Activated T-helper 1 cell treated with anti-CD3 and anti-CD28 coated beads, Interleukin-12 subunit alpha, Interleukin-12 subunit beta, Interleukin-2, Interleukin-4 antibody, amounts not matched to agents 30 ng/mL and 10 ng/mL and 1 ng/mL, durations not matched to agents 14 hours and 24 hours and 36 hours (primary cell): ENCODE measurements around the gene GLYR1. TPM values are rescaled to one million over a fixed set of nuclear protein-coding genes. Genes with fewer than 3 reads are reported as not detected.

Experiments
- DNase-seq: peaks from one replicate; pipeline ENCODE4 v3.0.0; 2021; ENCODE audit warnings: low spot score
- H3K27ac Mint-ChIP-seq: one replicate; pipeline ENCODE4 v1.8.0; 2021; ENCODE audit warnings: mild to moderate bottlenecking, mixed read lengths
- H3K27me3 Mint-ChIP-seq: one replicate; pipeline ENCODE4 v1.8.0; 2022; ENCODE audit warnings: mild to moderate bottlenecking, moderate library complexity, mixed read lengths; ENCODE audit not compliant: insufficient read depth
- H3K36me3 Mint-ChIP-seq: one replicate; pipeline ENCODE4 v1.8.0; 2021; ENCODE audit warnings: low read depth, mixed read lengths
- H3K4me1 Mint-ChIP-seq: one replicate; pipeline ENCODE4 v1.8.0; 2021; ENCODE audit warnings: low read depth, mixed read lengths
- H3K4me3 Mint-ChIP-seq: one replicate; pipeline ENCODE4 v1.8.0; 2021; ENCODE audit warnings: mild to moderate bottlenecking, moderate library complexity, mixed read lengths
- H3K9me3 Mint-ChIP-seq: one replicate; pipeline ENCODE4 v1.8.0; 2021; ENCODE audit warnings: mixed read lengths
- intact Hi-C: fragments of 100-400 bp; cut with micrococcal nuclease; formaldehyde crosslinking; loops from one replicate; pipeline ENCODE4 v1.15.1; 2024
- total RNA-seq: library from RNA; stranded (reverse); gene quantifications from 2 replicates; pipeline ENCODE4 v1.2.3, GENCODE V29; 2022

The GLYR1 gene
- total RNA-seq, 1 donor from 2014 or later, result 120 TPM

- Mint-ChIP-seq H3K4me1 (peaks cover 13% of the 10 kb centered on the region), H3K27me3 (no peaks in the 10 kb centered on the region), H3K27ac (no peak overlapping the region), H3K4me3 (no peak overlapping the region), H3K36me3 (peaks cover 44% of the 10 kb centered on the region), H3K9me3 (no peaks in the 10 kb centered on the region)
- DNase-seq, result no peak
- intact Hi-C loops, result no loop called here
Observed at GRCh38 chr16:4871071-4871470, 24.0 kb upstream of the GLYR1 start.

DNA sequence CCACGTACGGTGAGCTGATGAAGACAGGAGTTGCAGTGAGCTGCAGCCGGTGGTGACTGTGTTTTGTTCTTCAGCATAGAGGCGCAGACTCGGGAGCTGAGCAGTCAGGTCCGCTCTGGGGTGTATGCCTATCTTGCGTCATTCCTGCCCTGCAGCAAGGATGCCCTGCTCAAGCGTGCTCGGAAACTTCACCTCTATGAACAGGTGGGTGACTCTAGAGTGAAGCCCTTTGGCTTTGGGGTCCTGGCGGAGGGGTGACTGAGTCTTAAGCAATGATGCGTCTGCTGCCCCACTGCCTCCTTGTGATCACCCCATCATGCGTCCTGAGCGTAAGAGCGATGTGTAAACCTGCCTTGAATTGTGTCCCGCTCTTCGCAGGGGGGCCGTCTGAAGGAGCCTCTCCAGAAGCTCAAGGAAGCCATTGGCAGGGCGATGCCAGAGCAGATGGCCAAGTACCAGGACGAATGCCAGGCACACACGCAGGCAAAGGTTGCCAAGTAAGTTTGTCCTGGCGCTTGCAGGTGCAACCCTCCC lies 23.1 kb upstream of the GLYR1 start:
- peaks cover 40% of the 10 kb centered on the region for H3K36me3 Mint-ChIP-seq
- no peaks in the 10 kb centered on the region for H3K9me3 Mint-ChIP-seq
- no peaks in the 10 kb centered on the region for H3K27me3 Mint-ChIP-seq
- H3K4me1 Mint-ChIP-seq, result peaks cover 13% of the 10 kb centered on the region
- intact Hi-C loops, result no loop called here
- no peak overlapping the region for H3K27ac Mint-ChIP-seq
- H3K4me3 Mint-ChIP-seq, result no peak overlapping the region
- DNase-seq, result no peak

GRCh38 chr16:4869147-4869805 lies 22.2 kb upstream of the GLYR1 start:
- Mint-ChIP-seq H3K4me1 (peaks cover 13% of the 10 kb centered on the region), H3K4me3 (no peak overlapping the region), H3K9me3 (no peaks in the 10 kb centered on the region), H3K36me3 (peaks cover 36% of the 10 kb centered on the region), H3K27ac (no peak overlapping the region), H3K27me3 (no peaks in the 10 kb centered on the region)
- DNase-seq, result no peak
- intact Hi-C loops, result no loop called here

DNA sequence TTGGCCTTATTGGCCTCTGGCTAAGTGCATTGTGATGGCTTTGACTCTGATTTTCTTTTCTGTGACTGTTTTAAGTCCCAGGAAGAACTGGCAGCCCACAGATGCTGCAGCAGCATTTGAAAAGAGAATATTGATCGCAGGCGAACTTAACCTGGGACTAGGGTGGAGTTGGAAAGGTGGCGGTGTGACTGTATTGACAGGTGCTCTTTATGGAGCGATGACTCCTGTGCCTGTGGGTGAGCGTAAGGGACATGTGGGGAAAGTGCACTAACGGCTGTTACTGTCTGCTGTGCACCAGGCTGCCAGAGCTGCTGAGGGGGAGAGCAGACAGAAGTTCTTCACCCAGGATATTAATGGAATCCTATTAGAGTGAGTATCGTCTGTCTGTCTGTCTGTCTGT lies 21.4 kb upstream of the GLYR1 start:
- Mint-ChIP-seq H3K9me3 (no peaks in the 10 kb centered on the region), H3K4me3 (no peak overlapping the region), H3K36me3 (peaks cover 36% of the 10 kb centered on the region), H3K4me1 (peaks cover 13% of the 10 kb centered on the region), H3K27ac (no peak overlapping the region), H3K27me3 (no peaks in the 10 kb centered on the region)
- intact Hi-C loops, result no loop called here
- no peak for DNase-seq

DNA sequence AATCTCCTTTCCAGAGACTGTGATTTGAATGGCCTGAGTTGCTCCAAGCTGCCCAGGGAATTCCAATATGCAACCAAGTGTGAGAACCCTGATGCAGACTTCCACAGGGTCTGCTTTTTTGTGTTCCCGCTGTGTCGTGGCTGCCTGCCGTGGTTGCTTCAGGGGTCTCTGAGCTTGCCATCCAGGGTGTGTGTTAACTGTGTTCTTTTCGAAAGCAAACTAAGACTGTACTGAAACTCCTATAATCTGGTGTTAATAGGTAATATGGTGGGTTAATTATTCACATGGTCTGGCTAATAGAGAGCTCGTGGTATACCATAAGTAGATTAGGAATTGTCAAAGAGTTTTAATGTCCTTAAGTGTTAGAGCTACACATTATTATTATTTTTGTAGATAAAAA lies 20.9 kb upstream of the GLYR1 start:
- intact Hi-C loops, result no loop called here
- H3K9me3 Mint-ChIP-seq, result no peaks in the 10 kb centered on the region
- no peak overlapping the region for H3K27ac Mint-ChIP-seq
- peaks cover 33% of the 10 kb centered on the region for H3K36me3 Mint-ChIP-seq
- H3K27me3 Mint-ChIP-seq, result no peaks in the 10 kb centered on the region
- H3K4me3 Mint-ChIP-seq, result no peak overlapping the region
- peaks cover 13% of the 10 kb centered on the region for H3K4me1 Mint-ChIP-seq
- DNase-seq, result no peak

GRCh38 chr16:4866586-4866985 lies 19.5 kb upstream of the GLYR1 start:
- no peaks in the 10 kb centered on the region for H3K27me3 Mint-ChIP-seq
- H3K27ac Mint-ChIP-seq, result no peak overlapping the region
- peaks cover 30% of the 10 kb centered on the region for H3K36me3 Mint-ChIP-seq
- H3K4me3 Mint-ChIP-seq, result no peak overlapping the region
- no peaks in the 10 kb centered on the region for H3K9me3 Mint-ChIP-seq
- H3K4me1 Mint-ChIP-seq, result peaks cover 19% of the 10 kb centered on the region
- DNase-seq, result no peak
- intact Hi-C loops, result no loop called here

GRCh38 chr16:4865231-4865860 lies 18.3 kb upstream of the GLYR1 start:
- intact Hi-C loops, result no loop called here
- peaks cover 19% of the 10 kb centered on the region for H3K4me1 Mint-ChIP-seq
- no peak for DNase-seq
- peak overlapping the region; percentile 12 for H3K27ac Mint-ChIP-seq
- no peak overlapping the region for H3K4me3 Mint-ChIP-seq
- peaks cover 30% of the 10 kb centered on the region for H3K36me3 Mint-ChIP-seq
- H3K9me3 Mint-ChIP-seq, result no peaks in the 10 kb centered on the region
- no peaks in the 10 kb centered on the region for H3K27me3 Mint-ChIP-seq

DNA sequence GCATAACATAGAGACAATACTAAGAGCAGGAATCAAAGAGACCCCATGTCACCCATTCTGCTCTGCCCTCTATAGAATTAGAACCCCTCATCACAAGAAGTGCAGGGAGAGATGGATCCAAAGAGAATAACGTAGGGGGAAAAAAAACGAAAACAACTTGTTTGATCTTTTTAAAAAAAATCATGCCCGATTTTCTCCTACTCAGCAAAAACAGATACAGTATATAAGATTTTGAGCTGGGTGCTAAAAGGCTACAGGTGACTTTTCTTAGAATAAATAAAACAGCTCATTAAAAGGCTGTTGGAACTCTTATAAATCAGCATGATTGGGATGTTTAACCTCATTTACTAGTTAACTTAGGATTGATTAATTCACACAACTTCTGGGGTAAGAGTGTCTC lies 17.6 kb upstream of the GLYR1 start:
- no peaks in the 10 kb centered on the region for H3K27me3 Mint-ChIP-seq
- no peak overlapping the region for H3K27ac Mint-ChIP-seq
- no peak for DNase-seq
- H3K4me1 Mint-ChIP-seq, result peaks cover 19% of the 10 kb centered on the region
- no peaks in the 10 kb centered on the region for H3K9me3 Mint-ChIP-seq
- no peak overlapping the region for H3K4me3 Mint-ChIP-seq
- intact Hi-C loops, result no loop called here
- H3K36me3 Mint-ChIP-seq, result peaks cover 29% of the 10 kb centered on the region

DNA sequence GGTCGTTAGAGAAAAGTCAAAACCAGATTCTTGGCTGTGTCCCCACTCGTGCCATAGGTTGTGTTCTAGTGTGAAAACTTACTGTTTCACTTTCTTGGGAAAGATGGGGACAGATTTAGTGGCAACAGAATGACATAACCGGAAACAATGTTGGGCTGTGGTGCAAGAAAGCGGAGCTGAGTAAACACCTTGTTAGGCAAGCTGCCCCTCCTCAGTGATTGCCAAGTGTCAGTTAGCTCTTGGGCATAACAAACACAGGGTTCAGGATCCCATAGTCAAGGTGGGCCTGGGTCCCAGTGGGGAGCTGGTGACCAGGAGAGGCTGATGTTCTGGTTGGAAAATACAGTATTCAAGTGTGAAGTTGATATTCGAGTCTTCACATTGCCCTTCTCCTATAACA lies 15.6 kb upstream of the GLYR1 start:
- Mint-ChIP-seq H3K4me3 (no peak overlapping the region), H3K4me1 (peaks cover 11% of the 10 kb centered on the region), H3K27me3 (no peaks in the 10 kb centered on the region), H3K27ac (no peak overlapping the region), H3K36me3 (peaks cover 39% of the 10 kb centered on the region), H3K9me3 (no peaks in the 10 kb centered on the region)
- DNase-seq, result no peak
- intact Hi-C loops, result no loop called here

DNA sequence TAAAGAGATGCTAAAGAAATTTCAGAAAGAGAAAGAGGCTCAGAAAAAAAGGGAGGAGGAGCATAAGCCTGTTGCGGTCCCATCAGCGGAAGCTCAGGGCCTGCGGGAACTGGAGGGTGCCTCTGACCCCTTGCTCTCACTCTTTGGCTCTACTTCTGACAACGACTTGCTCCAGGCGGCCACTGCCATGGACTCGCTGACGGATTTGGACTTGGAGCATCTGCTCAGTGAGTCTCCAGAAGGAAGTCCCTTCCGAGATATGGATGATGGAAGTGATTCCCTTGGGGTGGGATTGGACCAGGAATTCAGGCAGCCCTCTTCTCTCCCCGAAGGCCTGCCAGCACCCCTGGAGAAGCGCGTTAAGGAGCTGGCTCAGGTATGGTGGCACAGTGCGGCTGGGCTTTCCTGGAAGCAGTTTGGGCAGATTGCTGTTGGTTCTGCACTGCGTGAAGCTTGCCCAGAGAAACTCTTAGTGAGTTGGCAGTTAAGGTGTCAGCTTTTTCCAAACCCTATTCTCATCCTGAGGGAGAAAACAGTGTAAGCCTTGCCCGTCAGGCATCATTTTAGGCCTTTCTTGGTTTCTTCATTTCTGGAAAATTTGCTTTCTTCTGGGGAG lies 13.7 kb upstream of the GLYR1 start:
- DNase-seq, result no peak
- Mint-ChIP-seq H3K4me3 (no peak overlapping the region), H3K4me1 (peaks cover 6% of the 10 kb centered on the region), H3K27ac (no peak overlapping the region), H3K9me3 (no peaks in the 10 kb centered on the region), H3K36me3 (peaks cover 41% of the 10 kb centered on the region), H3K27me3 (no peaks in the 10 kb centered on the region)
- intact Hi-C loops, result no loop called here

- no peak overlapping the region for H3K27ac Mint-ChIP-seq
- H3K27me3 Mint-ChIP-seq, result no peaks in the 10 kb centered on the region
- intact Hi-C loops, result no loop called here
- no peaks in the 10 kb centered on the region for H3K9me3 Mint-ChIP-seq
- H3K4me1 Mint-ChIP-seq, result peaks cover 6% of the 10 kb centered on the region
- H3K4me3 Mint-ChIP-seq, result no peak overlapping the region
- no peak for DNase-seq
- H3K36me3 Mint-ChIP-seq, result peaks cover 43% of the 10 kb centered on the region
Observed at GRCh38 chr16:4859900-4860255, 12.8 kb upstream of the GLYR1 start.

DNA sequence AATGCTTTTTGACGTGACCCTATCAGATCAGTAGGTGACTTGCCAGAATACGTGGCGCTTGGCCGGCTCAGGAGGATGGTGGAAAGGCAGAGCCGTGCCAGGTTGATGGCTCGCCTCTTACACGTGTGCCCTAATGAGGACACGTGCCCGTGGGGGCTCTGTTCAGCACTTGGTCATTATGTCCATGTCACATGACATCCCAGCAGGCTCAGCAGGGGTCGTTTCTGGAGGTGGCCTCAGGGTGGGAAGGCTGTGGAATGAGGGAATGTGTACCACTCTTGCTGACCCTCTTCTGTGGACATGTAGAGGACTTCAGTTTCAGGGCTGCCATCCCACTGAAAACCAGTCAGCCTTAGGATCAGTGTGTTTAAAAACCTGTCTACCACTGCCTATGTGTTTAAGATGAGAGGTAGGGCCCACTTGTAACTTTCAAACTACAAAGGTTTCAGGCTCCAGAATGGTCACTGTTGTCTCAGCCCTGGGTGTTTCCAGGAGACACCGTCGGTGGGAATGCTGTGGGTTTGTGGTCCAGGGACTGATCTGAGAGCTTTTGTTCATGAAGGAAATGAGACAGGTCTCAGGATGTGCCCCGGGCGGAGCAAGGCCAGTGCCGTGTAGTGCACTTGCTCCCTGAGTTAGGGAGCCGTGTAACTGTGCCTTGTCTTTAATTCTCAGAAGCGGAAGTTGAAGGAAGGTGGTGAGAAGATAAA lies 12.3 kb upstream of the GLYR1 start:
- no peak for DNase-seq
- H3K27ac Mint-ChIP-seq, result no peak overlapping the region
- H3K4me3 Mint-ChIP-seq, result no peak overlapping the region
- H3K27me3 Mint-ChIP-seq, result no peaks in the 10 kb centered on the region
- peaks cover 42% of the 10 kb centered on the region for H3K36me3 Mint-ChIP-seq
- peaks cover 6% of the 10 kb centered on the region for H3K4me1 Mint-ChIP-seq
- H3K9me3 Mint-ChIP-seq, result no peaks in the 10 kb centered on the region
- intact Hi-C loops, result no loop called here

- Mint-ChIP-seq H3K27ac (no peak overlapping the region), H3K4me1 (peaks cover 17% of the 10 kb centered on the region), H3K4me3 (no peak overlapping the region), H3K27me3 (no peaks in the 10 kb centered on the region), H3K9me3 (no peaks in the 10 kb centered on the region), H3K36me3 (peaks cover 39% of the 10 kb centered on the region)
- intact Hi-C loops, result no loop called here
- DNase-seq, result no peak
Observed at GRCh38 chr16:4855804-4856203, 8.7 kb upstream of the GLYR1 start.
